Left hindlimb (tissue), 1 donor: ENCODE measurements around the gene KHSRP.
A peak's percentile ranks its signal among the peaks of the same experiment; 100 is the strongest.
"Not testable (repeated sequence)": the region's sequence is repeated elsewhere in the genome, so short reads cannot be mapped to it uniquely, and the experiment has no call there.

Source experiments
- DNase-seq: peaks from one replicate; pipeline ENCODE4 v3.0.0-alpha.2; 2018

The KHSRP gene

DNA sequence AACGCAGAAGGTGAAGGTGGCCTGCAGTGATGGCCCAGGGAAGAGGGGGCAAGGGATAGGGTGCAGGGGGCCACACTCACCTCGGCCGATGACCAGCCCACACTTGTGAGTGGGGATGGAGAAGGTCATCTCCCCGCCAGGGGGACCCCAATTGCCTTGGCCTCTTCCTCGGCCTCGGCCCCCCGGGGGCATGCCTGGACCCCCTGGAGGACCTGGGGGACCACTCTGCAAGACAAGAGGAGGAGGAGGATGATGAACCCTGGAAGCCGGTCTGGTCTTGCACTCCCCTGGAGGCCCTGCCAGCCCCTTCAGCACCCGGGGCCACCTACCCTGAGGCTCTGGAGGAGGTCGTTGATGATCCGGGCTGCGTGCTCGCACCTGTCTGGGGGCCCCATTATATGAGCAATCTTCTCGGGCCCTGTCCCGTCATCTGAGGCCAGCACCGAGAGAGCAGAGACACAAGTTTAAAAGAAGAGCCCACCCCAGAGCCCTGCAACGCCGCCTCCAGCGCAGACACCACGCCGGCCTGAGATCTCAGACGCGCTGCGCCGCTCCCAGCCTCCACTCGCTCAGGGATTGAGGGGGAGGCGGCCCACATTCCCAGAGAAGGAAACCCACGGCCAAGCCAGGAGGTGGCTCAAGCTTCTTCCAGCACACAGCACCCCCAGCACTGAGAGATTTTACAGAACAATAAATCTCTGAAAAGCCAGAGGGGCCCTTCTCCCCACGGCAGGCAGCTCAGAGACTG is 7.8 kb downstream of the KHSRP start:
- DNase-seq: no peak

GRCh38 chr19:6415591-6416190 is 8.9 kb downstream of the KHSRP start:
- no peak for DNase-seq

DNA sequence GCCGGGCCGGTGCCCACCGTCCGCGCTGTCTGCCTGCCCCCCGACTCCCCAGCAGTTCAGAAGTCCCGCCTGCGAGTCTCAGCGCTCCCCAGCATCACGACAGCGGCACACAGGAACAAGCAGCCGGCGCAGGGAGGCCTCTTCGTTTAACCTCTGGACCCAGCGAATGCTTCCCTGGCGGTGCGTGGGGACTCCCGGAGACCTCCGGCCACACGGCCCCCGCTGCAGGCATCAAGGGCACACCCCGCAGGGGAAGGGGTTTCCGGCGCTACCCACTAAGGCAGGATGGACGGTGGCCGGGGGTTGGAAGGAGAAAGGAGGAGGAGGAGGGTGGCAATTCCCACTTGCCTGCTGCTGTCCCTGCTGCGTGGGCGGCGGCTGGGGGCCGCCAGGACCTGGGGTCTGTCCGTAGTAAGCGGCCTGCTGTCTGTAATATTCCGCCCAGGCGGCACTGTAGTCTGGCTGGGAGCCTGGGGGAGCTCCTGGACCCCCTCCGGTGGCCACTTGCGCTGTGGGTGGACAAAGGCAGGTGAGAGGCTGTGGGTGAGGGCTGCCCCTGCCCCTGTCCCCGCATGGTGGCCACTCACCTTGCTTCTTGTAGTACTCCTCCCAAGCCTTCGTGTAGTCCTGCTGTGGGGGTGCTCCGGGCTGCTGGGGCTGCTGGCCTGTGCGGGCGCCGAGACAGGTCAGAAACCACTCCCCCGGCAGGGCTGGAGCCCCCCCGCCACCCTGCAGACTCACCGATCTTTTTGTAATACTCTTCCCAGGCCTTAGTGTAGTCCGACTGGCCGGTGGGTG is 9.6 kb downstream of the KHSRP start:
- DNase-seq: no peak

DNA sequence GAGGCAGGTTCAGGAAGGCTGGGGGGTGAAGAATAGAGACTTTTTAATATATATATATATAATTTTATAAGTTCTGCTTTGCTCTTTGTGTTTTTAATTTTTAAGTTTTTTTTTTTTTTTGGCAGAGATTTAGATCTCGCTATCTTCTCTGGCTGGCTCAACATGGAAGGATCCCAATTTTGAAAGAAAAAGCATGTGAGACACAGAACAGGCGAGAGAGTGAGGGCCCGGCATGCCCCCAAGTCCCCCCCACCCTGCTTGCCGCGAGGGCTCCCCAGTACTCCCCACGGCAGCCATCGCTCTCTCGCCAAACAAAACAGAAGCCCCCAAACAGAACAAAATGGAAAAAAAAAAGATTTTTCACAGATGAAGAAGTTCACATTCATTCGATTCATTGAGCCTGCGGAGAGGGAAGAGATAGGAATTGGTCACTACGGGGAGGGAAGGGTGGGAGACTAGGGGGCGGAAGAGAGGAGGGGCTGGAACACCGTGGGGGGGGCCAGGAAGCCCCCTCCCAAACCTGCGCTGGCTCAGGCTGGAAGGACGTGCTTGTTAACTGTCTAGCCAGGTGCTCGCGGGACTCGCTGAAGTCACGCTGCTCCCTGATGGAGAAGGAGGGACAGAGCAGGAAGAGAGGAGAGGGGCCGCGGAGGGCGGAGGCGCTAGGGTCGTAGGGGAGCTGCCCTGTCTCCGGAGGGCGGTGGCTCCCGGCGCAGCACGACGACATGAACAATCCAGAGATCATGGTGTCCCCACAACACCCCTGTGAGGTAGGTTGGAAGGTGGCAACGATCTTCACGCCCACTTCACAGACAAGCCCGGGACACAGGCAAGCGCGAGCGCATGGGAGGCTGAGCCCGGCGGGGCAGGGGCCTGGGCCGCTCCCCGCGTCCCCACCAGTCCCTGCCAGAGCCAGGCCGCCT is 10.6 kb downstream of the KHSRP start:
- no peak for DNase-seq

GRCh38 chr19:6413291-6413690 is 11.3 kb downstream of the KHSRP start:
- DNase-seq: no peak

DNA sequence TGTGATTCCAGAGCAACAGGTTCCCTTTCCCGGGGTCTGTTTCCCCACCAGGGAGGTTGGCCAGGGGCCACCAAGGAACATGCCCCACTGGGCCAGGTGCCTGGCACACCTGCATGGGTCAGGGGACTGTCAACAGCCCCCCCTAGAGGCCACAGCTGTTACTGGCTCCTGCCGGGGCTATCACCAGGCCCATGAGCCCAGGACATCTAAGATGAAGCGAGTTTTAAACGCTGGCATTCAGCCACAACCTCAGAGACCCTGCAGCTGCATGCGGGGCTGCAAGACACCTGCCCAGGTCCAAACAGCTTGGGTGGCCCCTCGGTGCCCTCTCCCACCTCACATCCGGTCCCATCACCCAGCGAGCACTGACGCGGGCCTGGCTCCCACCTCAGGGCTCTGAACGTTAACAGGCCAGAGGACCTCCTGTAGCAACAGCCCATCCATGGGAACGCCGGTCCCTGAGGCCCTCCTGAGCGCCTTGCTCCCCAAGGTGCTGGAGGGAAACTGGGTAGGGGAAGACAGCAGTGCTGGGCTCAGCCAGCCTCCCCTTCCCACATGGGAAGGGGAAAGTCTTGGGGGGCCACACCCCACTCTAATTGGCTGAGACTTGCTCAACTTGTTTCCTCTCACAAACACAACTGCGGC is 12.0 kb downstream of the KHSRP start:
- peak; percentile 44 for DNase-seq

DNA sequence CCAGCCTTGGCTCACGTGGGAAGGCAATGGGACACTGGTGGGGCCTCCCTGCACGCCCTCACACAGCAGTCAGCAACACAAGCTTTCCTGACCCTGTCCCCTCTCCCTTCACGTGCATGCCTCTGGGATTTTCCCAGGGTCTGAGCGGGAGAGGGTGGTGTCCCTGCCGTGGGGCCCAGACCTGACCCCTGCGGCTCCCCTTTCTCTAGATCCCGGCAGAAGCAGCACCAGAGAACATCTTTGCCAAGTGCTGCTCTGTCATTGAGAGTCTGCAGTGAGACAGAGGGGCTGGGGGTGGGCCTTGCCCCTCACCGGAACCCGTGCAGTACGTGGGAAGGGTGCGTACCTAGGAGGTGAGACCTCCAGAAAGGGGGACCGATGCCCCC is 12.6 kb downstream of the KHSRP start:
- no peak for DNase-seq

GRCh38 chr19:6409346-6409745 is 15.3 kb downstream of the KHSRP start:
- no peak for DNase-seq

GRCh38 chr19:6406401-6406800 is 18.2 kb downstream of the KHSRP start:
- no peak for DNase-seq

DNA sequence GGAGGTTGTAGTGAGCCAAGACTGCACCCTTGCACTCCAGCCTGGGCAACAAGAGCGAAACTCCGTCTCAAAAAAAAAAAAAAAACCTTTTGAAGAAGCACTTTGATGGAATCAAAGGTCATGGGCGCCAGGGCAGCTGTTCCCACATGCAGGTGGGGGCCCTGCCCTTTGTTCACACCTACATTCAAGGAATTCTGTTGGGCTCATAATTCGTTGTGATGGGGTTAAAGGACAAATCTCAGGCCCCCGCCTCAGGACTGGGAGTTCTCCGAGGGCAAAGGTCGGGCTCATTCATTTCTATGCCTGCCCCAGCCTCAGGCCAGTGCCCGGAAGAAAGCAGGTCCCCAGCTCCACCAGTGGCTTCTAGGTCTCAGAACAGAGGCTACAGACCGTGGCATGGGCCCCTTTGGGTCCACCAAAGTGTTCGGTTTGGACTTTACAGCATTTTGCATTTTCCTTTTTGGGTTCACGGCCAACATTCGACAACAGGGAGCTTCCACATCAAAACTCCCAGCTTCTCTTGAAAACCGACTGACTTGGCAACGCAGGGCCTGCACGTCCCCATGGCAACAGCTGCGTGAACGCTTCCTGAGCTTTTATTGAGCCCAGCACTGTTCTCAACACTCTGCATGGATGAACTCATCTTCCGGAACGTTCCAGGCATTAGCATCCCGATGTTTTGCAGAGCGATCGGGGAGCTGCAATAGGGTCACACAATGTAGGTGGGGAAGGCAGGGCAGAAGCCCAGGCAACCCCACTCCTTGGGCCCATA is 21.6 kb downstream of the KHSRP start:
- peak; percentile 86 for DNase-seq

GRCh38 chr19:6402058-6402457 is 22.6 kb downstream of the KHSRP start:
- no peak for DNase-seq

DNA sequence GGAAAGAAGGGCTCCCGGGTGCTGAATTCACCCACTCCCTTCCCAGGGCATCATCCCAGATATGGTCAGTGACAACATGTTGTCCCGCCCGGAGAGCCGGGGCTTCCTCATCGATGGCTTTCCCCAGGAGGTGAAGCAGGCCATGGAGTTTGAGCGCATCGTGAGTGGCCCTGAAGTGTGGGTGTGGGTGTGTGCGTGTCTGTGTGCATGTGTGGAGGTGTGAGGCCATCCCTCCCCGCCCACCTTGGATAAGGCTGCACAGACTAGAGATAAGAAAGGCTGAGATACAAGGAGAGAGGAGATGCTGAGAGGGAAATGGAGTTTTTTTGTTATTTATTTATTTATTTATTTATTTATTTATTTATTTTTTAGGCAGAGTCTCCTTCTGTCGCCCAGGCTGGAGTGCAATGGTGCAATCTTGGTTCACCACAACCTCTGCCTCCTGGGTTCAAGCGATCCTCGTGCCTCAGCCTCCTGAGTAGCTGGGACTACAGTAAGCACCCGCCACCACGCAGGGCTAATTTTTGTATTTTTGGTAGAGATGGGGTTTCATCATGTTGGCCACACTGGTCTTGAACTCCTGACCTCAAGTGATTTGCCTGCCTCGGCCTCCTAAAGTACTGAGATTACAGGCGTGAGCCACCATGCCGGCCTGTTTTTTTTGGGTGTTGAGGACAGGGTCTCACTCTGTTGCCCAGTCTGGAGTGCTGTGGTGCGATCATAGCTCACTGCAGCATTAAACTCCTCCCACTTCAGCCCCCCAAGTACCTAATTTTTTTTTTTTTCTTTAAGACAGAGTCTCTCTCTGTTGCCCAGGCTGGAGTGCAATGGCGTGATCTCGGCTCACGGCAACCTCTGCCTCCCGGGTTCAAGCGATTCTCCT is 24.3 kb downstream of the KHSRP start:
- not testable (repeated sequence) for DNase-seq

DNA sequence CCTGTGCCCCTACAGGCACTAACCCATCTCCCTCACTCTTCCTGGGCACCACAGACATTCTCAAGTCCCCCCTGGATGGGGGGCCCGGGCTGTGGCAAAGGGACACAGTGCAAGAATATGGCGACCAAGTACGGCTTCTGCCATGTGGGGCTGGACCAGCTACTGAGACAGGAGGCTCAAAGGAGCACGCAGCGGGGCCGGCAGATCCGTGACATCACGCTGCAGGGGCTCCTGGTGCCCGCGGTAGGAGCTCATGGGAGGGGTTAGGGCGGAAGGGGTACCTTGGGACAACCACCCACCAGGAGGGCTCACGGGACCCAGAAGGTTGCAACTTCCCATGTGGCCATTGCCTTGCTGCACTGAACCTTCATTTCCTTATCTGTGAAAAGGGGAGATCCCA is 28.3 kb downstream of the KHSRP start:
- no peak for DNase-seq

GRCh38 chr19:6394831-6395230 is 29.8 kb downstream of the KHSRP start:
- DNase-seq: no peak

DNA sequence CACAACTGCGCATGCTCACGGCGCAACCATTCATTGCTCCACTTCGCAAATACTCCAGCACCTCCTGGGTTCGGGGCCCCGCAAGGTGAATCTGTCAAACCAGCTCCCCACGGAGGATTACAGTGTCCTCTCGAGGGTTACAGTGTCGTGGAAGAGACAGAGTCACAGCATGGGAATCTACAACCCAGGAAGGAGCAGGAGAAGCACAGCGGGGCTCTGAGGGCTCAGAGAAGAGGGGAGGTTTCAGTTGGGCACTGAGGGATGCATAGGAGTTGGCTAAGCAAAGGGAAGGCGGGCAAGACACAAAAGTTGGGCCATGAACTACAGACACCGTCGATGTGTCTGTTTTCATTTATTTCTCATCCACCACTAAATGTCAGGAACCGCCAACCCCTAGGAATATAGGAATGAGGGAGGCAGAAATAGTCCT is 30.6 kb downstream of the KHSRP start:
- no peak for DNase-seq

DNA sequence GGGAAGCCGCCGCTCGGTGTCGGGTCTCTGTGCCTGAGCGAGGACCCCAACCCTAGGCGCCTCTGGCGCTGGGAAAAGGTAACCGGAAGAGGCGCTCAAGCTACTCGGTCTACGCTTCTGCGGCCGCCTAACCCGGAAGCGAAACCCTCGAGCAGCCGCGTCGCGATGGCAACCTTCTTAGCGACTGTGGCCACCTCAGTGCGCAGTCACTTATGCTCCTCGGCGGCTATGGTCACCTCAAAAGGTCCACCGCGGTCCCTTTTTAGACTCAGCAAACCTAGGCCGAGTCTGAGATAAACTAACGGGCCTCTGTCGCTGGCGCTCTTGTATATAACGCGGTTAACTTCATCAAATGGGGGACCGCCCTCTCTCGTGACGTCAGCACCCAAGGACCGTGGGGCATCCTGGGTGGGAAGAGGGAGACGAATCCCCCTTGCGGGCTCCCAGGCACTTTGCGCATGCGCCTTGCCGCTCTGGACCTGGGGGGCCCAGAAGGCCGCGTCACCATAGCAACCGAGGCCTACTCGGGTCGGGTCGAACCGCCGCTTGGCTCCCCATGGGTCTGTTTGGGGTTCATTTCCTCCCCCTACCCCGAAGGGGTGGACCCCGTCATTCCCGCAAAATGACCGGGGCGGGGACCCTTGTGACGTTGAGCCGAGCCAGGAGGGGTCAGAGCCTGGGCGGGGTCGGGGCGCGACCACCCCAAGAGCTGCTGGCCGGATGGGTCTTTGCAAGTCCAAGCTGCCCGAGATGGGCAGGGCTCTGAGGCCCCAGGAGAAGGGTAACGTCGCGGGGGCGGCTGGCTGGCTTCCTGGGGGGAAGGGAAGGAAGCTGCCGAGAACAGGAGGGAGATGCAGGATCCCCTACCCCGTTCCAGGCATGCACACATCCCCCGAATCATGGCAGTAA is 31.3 kb downstream of the KHSRP start, which contains the start of gene GTF2F1:
Gene GTF2F1 (minus strand): TSS at position 91 of the 909 bp plus-strand sequence. CDS start 169 bp downstream, outside the sequence.
- peak; percentile 98 for DNase-seq

- DNase-seq: no peak
Measured at GRCh38 chr19:6392221-6393073, 32.2 kb downstream of the KHSRP start.

DNA sequence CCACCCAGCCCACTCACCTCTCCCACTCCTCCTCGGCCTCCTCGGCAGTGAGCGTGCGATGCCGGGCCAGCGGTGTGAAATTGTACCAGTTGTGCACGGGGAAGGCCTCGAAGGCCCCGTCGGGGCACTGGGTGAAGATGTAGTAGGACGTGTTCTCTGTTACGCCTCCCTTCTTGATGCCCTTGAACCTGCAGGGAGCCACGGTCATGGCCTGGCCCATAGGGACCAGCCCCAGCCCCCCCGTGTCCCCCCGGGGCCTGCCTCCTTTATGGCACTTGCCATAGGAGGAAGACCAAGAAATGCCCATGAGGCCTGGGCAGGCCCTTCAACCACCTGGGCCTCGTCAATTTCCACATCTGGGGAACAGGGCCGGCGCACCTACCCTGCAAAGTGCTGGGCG is 37.2 kb downstream of the KHSRP start:
- DNase-seq: no peak
